ENCODE measurements around the gene KRR1.

GRCh38 chr12:75491169-75491568 lies 20.2 kb downstream of the KRR1 start:
- TF ChIP-seq CTCF (conservative IDR thresholded peaks at IDR 0.05) (no peak), EZH2 (IDR thresholded peaks at IDR 0.05; ENCODE audit: low read depth) (no peak)

Measured in PC-9 (cell line).